CD14-positive monocyte (primary cell): Measurements from ENCODE around the gene NAT16. TPM values are rescaled to one million over a fixed set of nuclear protein-coding genes. Genes with fewer than 3 reads are reported as not detected.

Experiments used
- DNase-seq, 3 donors: peaks; one replicate each; pipeline ENCODE4 v3.0.0-alpha.2; 2011 to 2022
- H2AFZ ChIP-seq: 2 replicates; pipeline ENCODE4 v1.6.0; 2012; ENCODE audit warnings: mild to moderate bottlenecking, low read depth, low read length, inconsistent platforms; ENCODE audit not compliant: insufficient read depth, poor library complexity, severe bottlenecking
- H3K27ac ChIP-seq, 2 donors: 1 replicate in 1 of 2; 2 replicates in 1 of 2; pipeline ENCODE4 v1.5.1; 2012 to 2013; ENCODE audit warnings: low read length in 2 of 2, control low read depth in 1 of 2, inconsistent platforms in 1 of 2, low read depth in 1 of 2, mild to moderate bottlenecking in 1 of 2
- H3K27me3 ChIP-seq, 2 donors: one replicate each; pipeline versions ENCODE4 v1.6.0 to v1.6.1; 2011 to 2013; ENCODE audit warnings: low read length in 2 of 2; ENCODE audit not compliant: control insufficient read depth in 2 of 2, insufficient read depth in 2 of 2
- H3K36me3 ChIP-seq, 2 donors: replicated peaks in 1 of 2; 1 replicate in 1 of 2; 2 replicates in 1 of 2; pipeline versions ENCODE4 v1.5.1 to v1.6.1; 2012 to 2013; ENCODE audit warnings: low read length in 2 of 2, control low read depth in 1 of 2, inconsistent platforms in 1 of 2, mild to moderate bottlenecking in 1 of 2; ENCODE audit not compliant: insufficient read depth in 2 of 2, control insufficient read depth in 1 of 2
- H3K4me1 ChIP-seq, 2 donors: 1 replicate in 1 of 2; 2 replicates in 1 of 2; pipeline versions ENCODE4 v1.5.1 to v1.6.1; 2012 to 2013; ENCODE audit warnings: low read length in 2 of 2, control low read depth in 1 of 2, inconsistent platforms in 1 of 2, mild to moderate bottlenecking in 1 of 2, moderate library complexity in 1 of 2; ENCODE audit not compliant: insufficient read depth in 2 of 2, control insufficient read depth in 1 of 2
- H3K4me2 ChIP-seq: replicated peaks from 2 replicates; pipeline ENCODE3; 2012; ENCODE audit warnings: low read length, moderate library complexity, mild to moderate bottlenecking; ENCODE audit not compliant: poor library complexity, severe bottlenecking; ENCODE audit errors: extremely low read depth
- H3K4me3 ChIP-seq, 3 experiments: fragments of 200-600 bp in 1 of 3; sonication (generic) in 1 of 3; replicated peaks in 1 of 3; 1 replicate in 2 of 3; 2 replicates in 1 of 3; pipeline ENCODE4 v1.5.1; 2011 to 2013; ENCODE audit warnings: low read length in 3 of 3, mild to moderate bottlenecking in 3 of 3, control low read depth in 2 of 3, low read depth in 2 of 3, inconsistent platforms in 1 of 3, moderate library complexity in 1 of 3
- H3K79me2 ChIP-seq: 2 replicates; pipeline ENCODE4 v1.6.0; 2012; ENCODE audit warnings: mild to moderate bottlenecking, control low read depth, inconsistent platforms, low read length, moderate library complexity; ENCODE audit not compliant: insufficient read depth
- H3K9ac ChIP-seq: 2 replicates; pipeline ENCODE4 v1.6.0; 2017; ENCODE audit warnings: low read length, mild to moderate bottlenecking; ENCODE audit not compliant: insufficient read depth, poor library complexity, severe bottlenecking
- H3K9me3 ChIP-seq, 2 donors: replicated peaks in 1 of 2; 1 replicate in 1 of 2; 2 replicates in 1 of 2; pipeline versions ENCODE4 v1.5.1 to v1.6.1; 2012 to 2013; ENCODE audit warnings: low read length in 2 of 2, control low read depth in 1 of 2; ENCODE audit not compliant: control insufficient read depth in 1 of 2, insufficient read depth in 1 of 2
- H4K20me1 ChIP-seq: 2 replicates; pipeline ENCODE4 v1.6.0; 2012; ENCODE audit warnings: mild to moderate bottlenecking, low read length, control low read depth, moderate library complexity; ENCODE audit not compliant: insufficient read depth
- H3K27ac Mint-ChIP-seq, 7 donors: one replicate each; pipeline ENCODE4 v1.8.0; 2020; ENCODE audit warnings: mild to moderate bottlenecking in 7 of 7, mixed read lengths in 7 of 7, moderate library complexity in 6 of 7, inconsistent platforms in 2 of 7
- H3K27me3 Mint-ChIP-seq, 3 donors: one replicate each; pipeline ENCODE4 v1.8.0; 2021 to 2022; ENCODE audit warnings: low read depth in 3 of 3, mild to moderate bottlenecking in 3 of 3, mixed read lengths in 3 of 3, moderate library complexity in 3 of 3, inconsistent platforms in 1 of 3
- H3K36me3 Mint-ChIP-seq, 2 donors: one replicate each; pipeline ENCODE4 v1.8.0; 2020; ENCODE audit warnings: mixed read lengths in 2 of 2, inconsistent platforms in 1 of 2, mild to moderate bottlenecking in 1 of 2
- H3K4me1 Mint-ChIP-seq: one replicate; pipeline ENCODE4 v1.8.0; 2020; ENCODE audit warnings: mild to moderate bottlenecking, mixed read lengths
- H3K4me3 Mint-ChIP-seq, 2 donors: one replicate each; pipeline ENCODE4 v1.8.0; 2020; ENCODE audit warnings: mild to moderate bottlenecking in 2 of 2, mixed read lengths in 2 of 2, moderate library complexity in 1 of 2
- H3K9me3 Mint-ChIP-seq, 7 donors: one replicate each; pipeline ENCODE4 v1.8.0; 2020 to 2022; ENCODE audit warnings: mixed read lengths in 7 of 7, mild to moderate bottlenecking in 6 of 7, moderate library complexity in 6 of 7, inconsistent platforms in 2 of 7
- WGBS: methylation state at CpG from one replicate; pipeline ENCODE4 v1.1.5; 2013; ENCODE audit warnings: missing lambda C conversion rate; ENCODE audit not compliant: insufficient coverage; 5-methylcytosine and 5-hydroxymethylcytosine counted together
- intact Hi-C, 2 donors: fragments of 100-400 bp; cut with micrococcal nuclease; formaldehyde crosslinking; loops; one replicate each; pipeline versions ENCODE4 v1.15.0 to v1.15.1; 2023
- polyA plus RNA-seq, 3 donors: library from polyadenylated mRNA; depleted of rRNA in 1 of 3; unstranded in 2 of 3; stranded (reverse) in 1 of 3; fragments of 300-500 nt in 2 of 3; fragments of >200 nt in 1 of 3; fragmentation: Illumina TruSeq in 2 of 3; gene quantifications; 1 replicate in 2 of 3; 2 replicates in 1 of 3; pipeline ENCODE4 v1.2.3, GENCODE V29; 2012 to 2021
- TF ChIP-seq, protein P1 (sequence below): fragments of 200-600 bp; IDR thresholded peaks from one replicate; pipeline ENCODE4 v1.8.0; 2022; ENCODE audit warnings: antibody characterized with exemption, mild to moderate bottlenecking

NAT16 gene
- polyA plus RNA-seq, 3 donors: not detected

GRCh38 chr7:101169110-101169837, 10.8 kb downstream of the NAT16 start:
- TF ChIP-seq, protein P1, sequence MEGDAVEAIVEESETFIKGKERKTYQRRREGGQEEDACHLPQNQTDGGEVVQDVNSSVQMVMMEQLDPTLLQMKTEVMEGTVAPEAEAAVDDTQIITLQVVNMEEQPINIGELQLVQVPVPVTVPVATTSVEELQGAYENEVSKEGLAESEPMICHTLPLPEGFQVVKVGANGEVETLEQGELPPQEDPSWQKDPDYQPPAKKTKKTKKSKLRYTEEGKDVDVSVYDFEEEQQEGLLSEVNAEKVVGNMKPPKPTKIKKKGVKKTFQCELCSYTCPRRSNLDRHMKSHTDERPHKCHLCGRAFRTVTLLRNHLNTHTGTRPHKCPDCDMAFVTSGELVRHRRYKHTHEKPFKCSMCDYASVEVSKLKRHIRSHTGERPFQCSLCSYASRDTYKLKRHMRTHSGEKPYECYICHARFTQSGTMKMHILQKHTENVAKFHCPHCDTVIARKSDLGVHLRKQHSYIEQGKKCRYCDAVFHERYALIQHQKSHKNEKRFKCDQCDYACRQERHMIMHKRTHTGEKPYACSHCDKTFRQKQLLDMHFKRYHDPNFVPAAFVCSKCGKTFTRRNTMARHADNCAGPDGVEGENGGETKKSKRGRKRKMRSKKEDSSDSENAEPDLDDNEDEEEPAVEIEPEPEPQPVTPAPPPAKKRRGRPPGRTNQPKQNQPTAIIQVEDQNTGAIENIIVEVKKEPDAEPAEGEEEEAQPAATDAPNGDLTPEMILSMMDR: no peak
- Mint-ChIP-seq H3K4me3 (peak overlapping the region in 1 of 2 donors; percentile 88), H3K4me1 (peaks cover 66% of the 10 kb centered on the region), H3K36me3 (peaks cover 24 to 37% of the 10 kb centered on the region in 2 donors), H3K27ac (peak overlapping the region in 4 of 7 donors; percentile 27 to 89 (median 52)), H3K27me3 (peaks cover 98 to 100% (median 99%) of the 10 kb centered on the region in 3 donors), H3K9me3 (peaks cover 7 to 57% (median 36%) of the 10 kb centered on the region in 7 donors)
- 1% methylated on average over 11 of the region's 18 CpGs for WGBS
- peaks cover 10% of the 10 kb centered on the region for H4K20me1 ChIP-seq
- H3K9ac ChIP-seq: no peak overlapping the region
- no peak overlapping the region for H3K4me3 ChIP-seq
- peaks cover 11 to 51% of the 10 kb centered on the region in 2 donors for H3K9me3 ChIP-seq
- H3K4me2 ChIP-seq: peak overlapping the region; percentile 22
- no peaks in the 10 kb centered on the region for H3K36me3 ChIP-seq
- H3K27me3 ChIP-seq: peaks cover 78 to 97% of the 10 kb centered on the region in 2 donors
- no peaks in the 10 kb centered on the region for H3K79me2 ChIP-seq
- DNase-seq: no peak
- H3K27ac ChIP-seq: no peak overlapping the region
- H2AFZ ChIP-seq: no peak overlapping the region
- peaks cover 50 to 57% of the 10 kb centered on the region in 2 donors for H3K4me1 ChIP-seq
- intact Hi-C loops: no loop called here

DNA sequence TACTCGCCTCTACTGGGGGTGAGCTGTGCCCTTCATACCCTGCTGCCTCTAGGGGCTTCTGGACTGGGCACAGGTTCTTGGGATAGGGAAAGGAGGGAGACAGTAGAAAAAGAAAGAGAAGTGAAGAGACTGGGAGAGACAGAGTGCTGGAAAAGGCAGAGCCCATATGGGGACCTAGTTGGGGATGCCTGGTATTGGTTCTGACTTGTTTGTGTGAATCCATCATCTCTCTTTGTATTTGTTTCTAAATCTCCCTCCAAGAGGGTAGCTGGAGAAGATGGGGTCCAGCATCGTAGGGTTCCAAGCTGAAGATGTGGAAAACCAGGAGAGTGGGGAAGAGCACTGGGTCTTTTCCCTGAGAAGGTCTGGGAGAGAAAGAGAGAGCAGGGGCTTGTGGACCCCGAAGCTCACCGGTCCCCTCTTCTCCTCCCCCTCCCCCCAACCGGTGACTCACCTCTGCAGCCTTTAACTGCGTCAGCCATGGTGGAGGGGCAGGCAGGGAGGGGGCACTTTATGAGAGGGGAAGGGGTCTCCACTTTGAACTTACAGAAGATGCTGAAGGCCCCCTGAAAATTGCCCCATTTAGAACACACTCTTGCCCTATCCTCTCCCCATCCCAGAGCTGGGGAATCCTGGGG, 11.6 kb downstream of the NAT16 start:
- no peak overlapping the region for H2AFZ ChIP-seq
- Mint-ChIP-seq H3K4me1 (peaks cover 60% of the 10 kb centered on the region), H3K4me3 (peak overlapping the region in 1 of 2 donors; percentile 88), H3K27ac (no peak overlapping the region), H3K36me3 (peaks cover 19 to 33% of the 10 kb centered on the region in 2 donors), H3K9me3 (peaks cover 2 to 52% (median 30%) of the 10 kb centered on the region in 7 donors), H3K27me3 (peaks cover 96 to 100% (median 98%) of the 10 kb centered on the region in 3 donors)
- no peak overlapping the region for H3K4me2 ChIP-seq
- H3K36me3 ChIP-seq: no peaks in the 10 kb centered on the region
- peaks cover 42 to 56% of the 10 kb centered on the region in 2 donors for H3K4me1 ChIP-seq
- intact Hi-C loops: no loop called here
- WGBS: no CpG with 5 or more reads among the region's 6 CpGs
- H4K20me1 ChIP-seq: peaks cover 14% of the 10 kb centered on the region
- H3K79me2 ChIP-seq: no peaks in the 10 kb centered on the region
- H3K9ac ChIP-seq: no peak overlapping the region
- peaks cover 6 to 47% of the 10 kb centered on the region in 2 donors for H3K9me3 ChIP-seq
- peaks cover 79 to 95% of the 10 kb centered on the region in 2 donors for H3K27me3 ChIP-seq
- no peak overlapping the region for H3K4me3 ChIP-seq
- H3K27ac ChIP-seq: no peak overlapping the region
- DNase-seq: no peak
- TF ChIP-seq, protein P1: no peak
